Parathyroid adenoma (tissue), 2 donors: ENCODE results near the gene ITPRIP.

Source experiments
- H2AFZ ChIP-seq: fragments of 300-600 bp; sonication (generic); one replicate; pipeline ENCODE4 v1.7.0; 2017; ENCODE audit warnings: antibody characterized with exemption, mild to moderate bottlenecking
- H3K27ac ChIP-seq: fragments of 300-600 bp; sonication (generic); one replicate; pipeline ENCODE4 v1.7.0; 2017
- H3K27me3 ChIP-seq: fragments of 300-600 bp; sonication (generic); one replicate; pipeline ENCODE4 v1.7.0; 2017; ENCODE audit warnings: low read length; ENCODE audit not compliant: control insufficient read depth, insufficient read depth
- H3K36me3 ChIP-seq: fragments of 300-600 bp; sonication (generic); one replicate; pipeline ENCODE4 v1.7.0; 2017; ENCODE audit warnings: low read length; ENCODE audit not compliant: control insufficient read depth, insufficient read depth
- H3K4me1 ChIP-seq: fragments of 300-600 bp; sonication (generic); one replicate; pipeline ENCODE4 v1.7.0; 2017; ENCODE audit warnings: control low read depth
- H3K4me2 ChIP-seq: fragments of 300-600 bp; sonication (generic); one replicate; pipeline ENCODE4 v1.7.0; 2017; ENCODE audit warnings: low read length
- H3K4me3 ChIP-seq: fragments of 300-600 bp; sonication (generic); one replicate; pipeline ENCODE4 v1.7.0; 2017; ENCODE audit warnings: low read depth, low read length
- H3K79me2 ChIP-seq: fragments of 300-600 bp; sonication (generic); one replicate; pipeline ENCODE4 v1.7.0; 2017; ENCODE audit warnings: control low read depth
- H3K9ac ChIP-seq: fragments of 300-600 bp; sonication (generic); one replicate; pipeline ENCODE4 v1.7.0; 2017; ENCODE audit warnings: mild to moderate bottlenecking
- H3K9me3 ChIP-seq: fragments of 300-600 bp; sonication (generic); one replicate; pipeline ENCODE4 v1.7.0; 2017; ENCODE audit warnings: low read length; ENCODE audit not compliant: control insufficient read depth
- TF ChIP-seq, protein P1 (sequence below): fragments of 300-600 bp; sonication (generic); IDR thresholded peaks from one replicate; pipeline ENCODE4 v1.7.0; 2017; ENCODE audit warnings: antibody characterized with exemption, mild to moderate bottlenecking
- donor health status: primary hyperparathyroidism.

The ITPRIP gene

DNA sequence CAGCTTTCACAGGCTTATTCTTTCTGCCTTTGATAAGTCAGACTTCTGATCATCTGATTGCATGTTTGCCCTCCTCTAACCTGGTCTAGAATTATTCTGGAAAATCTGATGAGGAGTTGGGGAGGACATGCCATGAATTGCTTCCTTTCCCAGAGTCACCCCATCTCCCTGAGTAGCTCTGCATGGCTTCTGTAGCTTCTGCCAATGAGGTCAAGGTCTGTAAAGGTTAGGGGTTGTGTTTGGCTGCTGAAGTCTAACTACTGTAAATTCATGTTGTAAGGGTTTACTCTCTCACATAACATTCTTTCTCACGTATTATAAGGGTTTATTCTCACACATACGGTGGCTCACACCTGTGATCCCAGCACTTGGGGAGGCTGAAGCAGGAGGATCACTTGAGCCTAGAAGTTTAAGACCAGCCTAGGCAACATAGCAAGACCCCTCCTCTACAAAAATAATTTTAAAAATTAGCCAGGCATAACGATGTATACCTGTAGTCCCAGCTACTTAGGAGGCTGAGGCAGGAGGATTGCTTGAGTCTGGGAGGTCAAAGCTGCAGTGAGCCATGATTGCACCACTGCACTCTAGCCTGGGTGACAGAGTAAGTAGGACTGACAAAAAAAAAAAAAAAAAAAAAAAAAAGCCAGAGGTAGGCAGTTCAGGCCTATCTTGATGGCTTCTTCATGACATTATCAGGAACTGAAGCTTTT, 58.6 kb downstream of the ITPRIP start:
- TF ChIP-seq, protein P1, sequence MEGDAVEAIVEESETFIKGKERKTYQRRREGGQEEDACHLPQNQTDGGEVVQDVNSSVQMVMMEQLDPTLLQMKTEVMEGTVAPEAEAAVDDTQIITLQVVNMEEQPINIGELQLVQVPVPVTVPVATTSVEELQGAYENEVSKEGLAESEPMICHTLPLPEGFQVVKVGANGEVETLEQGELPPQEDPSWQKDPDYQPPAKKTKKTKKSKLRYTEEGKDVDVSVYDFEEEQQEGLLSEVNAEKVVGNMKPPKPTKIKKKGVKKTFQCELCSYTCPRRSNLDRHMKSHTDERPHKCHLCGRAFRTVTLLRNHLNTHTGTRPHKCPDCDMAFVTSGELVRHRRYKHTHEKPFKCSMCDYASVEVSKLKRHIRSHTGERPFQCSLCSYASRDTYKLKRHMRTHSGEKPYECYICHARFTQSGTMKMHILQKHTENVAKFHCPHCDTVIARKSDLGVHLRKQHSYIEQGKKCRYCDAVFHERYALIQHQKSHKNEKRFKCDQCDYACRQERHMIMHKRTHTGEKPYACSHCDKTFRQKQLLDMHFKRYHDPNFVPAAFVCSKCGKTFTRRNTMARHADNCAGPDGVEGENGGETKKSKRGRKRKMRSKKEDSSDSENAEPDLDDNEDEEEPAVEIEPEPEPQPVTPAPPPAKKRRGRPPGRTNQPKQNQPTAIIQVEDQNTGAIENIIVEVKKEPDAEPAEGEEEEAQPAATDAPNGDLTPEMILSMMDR: no peak
- no peaks in the 10 kb centered on the region for H3K9me3 ChIP-seq
- H3K4me1 ChIP-seq: peaks cover 10% of the 10 kb centered on the region
- no peaks in the 10 kb centered on the region for H3K36me3 ChIP-seq
- H3K79me2 ChIP-seq: peaks cover 12% of the 10 kb centered on the region
- H2AFZ ChIP-seq: no peak overlapping the region
- H3K9ac ChIP-seq: no peak overlapping the region
- H3K27ac ChIP-seq: no peak overlapping the region
- H3K4me2 ChIP-seq: no peak overlapping the region
- H3K4me3 ChIP-seq: no peak overlapping the region
- no peaks in the 10 kb centered on the region for H3K27me3 ChIP-seq

DNA sequence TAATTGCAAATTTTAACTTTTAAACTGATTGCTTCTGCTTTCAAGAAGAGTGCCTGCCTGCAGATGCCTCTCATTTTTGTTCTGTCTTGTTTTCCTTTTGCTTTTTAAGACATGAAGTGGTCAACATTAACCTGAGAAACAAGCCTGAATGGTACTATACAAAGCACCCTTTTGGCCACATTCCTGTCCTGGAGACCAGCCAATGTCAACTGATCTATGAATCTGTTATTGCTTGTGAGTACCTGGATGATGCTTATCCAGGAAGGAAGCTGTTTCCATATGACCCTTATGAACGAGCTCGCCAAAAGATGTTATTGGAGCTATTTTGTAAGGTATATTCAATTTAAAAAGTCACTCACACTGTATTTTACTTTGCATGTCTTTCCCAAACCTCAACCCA, 60.5 kb downstream of the ITPRIP start:
- peaks cover 10% of the 10 kb centered on the region for H3K4me1 ChIP-seq
- no peaks in the 10 kb centered on the region for H3K36me3 ChIP-seq
- TF ChIP-seq, protein P1: no peak
- H3K4me3 ChIP-seq: no peak overlapping the region
- H3K9ac ChIP-seq: no peak overlapping the region
- no peaks in the 10 kb centered on the region for H3K9me3 ChIP-seq
- no peak overlapping the region for H3K27ac ChIP-seq
- no peak overlapping the region for H2AFZ ChIP-seq
- no peak overlapping the region for H3K4me2 ChIP-seq
- H3K27me3 ChIP-seq: no peaks in the 10 kb centered on the region
- peaks cover 12% of the 10 kb centered on the region for H3K79me2 ChIP-seq

DNA sequence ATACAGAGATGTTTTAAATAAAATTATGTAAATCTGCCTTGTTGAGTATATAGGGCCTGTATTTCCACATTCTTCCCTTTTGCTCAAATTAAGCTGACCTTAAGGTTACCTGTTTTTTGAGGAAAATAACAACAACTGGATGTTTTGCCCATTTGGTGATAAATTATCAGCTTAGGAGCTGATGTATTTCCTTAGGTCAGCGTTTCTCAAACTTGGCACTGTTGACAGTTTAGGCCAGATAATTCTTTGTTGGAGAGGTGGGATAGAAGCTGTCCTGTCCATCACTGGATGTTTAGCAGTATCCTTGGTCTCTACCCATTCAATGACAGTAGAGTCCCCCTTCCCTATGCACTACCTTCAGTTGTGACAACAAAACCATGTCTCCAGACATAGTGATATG, 62.1 kb downstream of the ITPRIP start:
- Histone ChIP-seq H2AFZ (no peak overlapping the region), H3K4me3 (no peak overlapping the region), H3K4me2 (no peak overlapping the region), H3K27ac (no peak overlapping the region), H3K79me2 (peaks cover 10% of the 10 kb centered on the region), H3K36me3 (no peaks in the 10 kb centered on the region), H3K9me3 (no peaks in the 10 kb centered on the region), H3K9ac (no peak overlapping the region), H3K27me3 (no peaks in the 10 kb centered on the region), H3K4me1 (peaks cover 10% of the 10 kb centered on the region)
- TF ChIP-seq, protein P1: no peak

DNA sequence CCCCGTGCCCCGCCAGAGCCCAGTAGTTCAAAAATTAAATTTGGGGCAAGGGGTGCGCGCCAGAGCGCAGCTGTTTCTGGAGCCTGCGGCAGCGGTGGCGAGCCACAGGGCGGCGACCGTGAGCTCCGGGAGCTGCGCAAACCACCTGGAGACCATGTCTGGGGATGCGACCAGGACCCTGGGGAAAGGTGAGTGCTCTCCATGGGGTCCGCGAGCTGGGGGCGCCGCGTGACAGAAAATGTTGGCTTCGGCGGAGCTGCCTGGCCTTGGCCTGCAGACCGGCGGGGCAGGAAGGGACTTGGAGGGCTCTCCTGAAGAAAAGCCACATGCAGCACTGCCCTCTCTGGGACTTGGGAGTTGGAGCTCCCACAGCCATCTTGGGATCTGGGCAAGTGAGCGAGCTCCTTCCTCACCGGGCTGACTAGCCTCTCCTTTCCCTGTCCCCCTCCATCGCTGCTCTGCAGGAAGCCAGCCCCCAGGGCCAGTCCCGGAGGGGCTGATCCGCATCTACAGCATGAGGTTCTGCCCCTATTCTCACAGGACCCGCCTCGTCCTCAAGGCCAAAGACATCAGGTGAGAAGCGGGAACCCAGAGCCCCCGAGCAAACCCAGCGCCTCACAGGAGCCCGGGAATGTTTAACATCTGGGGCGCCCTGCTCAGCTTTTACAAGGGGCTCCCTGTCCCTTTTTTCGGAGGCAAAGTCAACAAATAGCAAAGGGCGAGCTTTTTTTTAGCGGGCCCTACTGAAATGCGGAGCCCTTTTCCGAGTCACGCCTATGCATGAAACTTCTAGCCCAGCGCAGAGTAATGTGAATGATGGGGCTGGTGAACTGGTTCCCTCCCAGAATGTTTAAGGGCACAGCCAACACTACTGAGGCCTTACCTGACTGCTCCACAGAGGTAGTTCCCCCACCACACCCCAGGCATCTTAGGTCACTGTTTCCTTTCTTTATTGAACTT, 63.2 kb downstream of the ITPRIP start:
- Histone ChIP-seq H3K27ac (peak overlapping the region; percentile 20), H2AFZ (peak overlapping the region; percentile 85), H3K4me3 (no peak overlapping the region), H3K9me3 (no peaks in the 10 kb centered on the region), H3K9ac (no peak overlapping the region), H3K27me3 (no peaks in the 10 kb centered on the region), H3K4me1 (peaks cover 10% of the 10 kb centered on the region), H3K36me3 (no peaks in the 10 kb centered on the region), H3K4me2 (peak overlapping the region; percentile 16), H3K79me2 (peaks cover 10% of the 10 kb centered on the region)
- TF ChIP-seq, protein P1: peak; percentile 92
